Adrenal gland (tissue), 12 donors: ENCODE data around the gene POLL. TPM values are rescaled to one million over a fixed set of nuclear protein-coding genes. Genes with fewer than 3 reads are reported as not detected.
A peak's percentile ranks its signal among the peaks of the same experiment; 100 is the strongest.

Experiments used
- DNase-seq, 7 donors: peaks; one replicate each; pipeline ENCODE4 v3.0.0-alpha.2; 2019 to 2020
- H3K27ac ChIP-seq, 5 donors: fragments of 200-600 bp; sonication (generic) in 4 of 5; 1 replicate in 3 of 5; 2 replicates in 2 of 5; pipeline versions ENCODE4 v1.5.1 to v1.8.0; 2016 to 2020; ENCODE audit warnings: mild to moderate bottlenecking in 1 of 5
- H3K27me3 ChIP-seq: fragments of 200-600 bp; 2 replicates; pipeline ENCODE4 v1.8.0; 2021
- H3K36me3 ChIP-seq, 2 donors: fragments of 200-600 bp; replicated peaks in 1 of 2; 1 replicate in 1 of 2; 2 replicates in 1 of 2; pipeline versions ENCODE4 v1.5.1 to v1.8.0; 2018 to 2022
- H3K4me1 ChIP-seq, 2 donors: fragments of 200-600 bp; replicated peaks in 1 of 2; 1 replicate in 1 of 2; 2 replicates in 1 of 2; pipeline versions ENCODE4 v1.5.1 to v1.8.0; 2018 to 2021
- H3K4me3 ChIP-seq, 4 donors: fragments of 200-600 bp; sonication (generic) in 3 of 4; one replicate each; pipeline ENCODE4 v1.5.1; 2016 to 2018
- H3K9me3 ChIP-seq, 3 donors: fragments of 200-600 bp; sonication (generic) in 1 of 3; replicated peaks in 1 of 3; 1 replicate in 2 of 3; 2 replicates in 1 of 3; pipeline versions ENCODE4 v1.5.1 to v1.8.0; 2016 to 2021
- CTCF ChIP-seq, 6 experiments: fragments of 450-650 bp in 4 of 6; fragments of 200-600 bp in 2 of 6; sonication (generic) in 1 of 6; IDR thresholded peaks; 1 replicate in 5 of 6; 2 replicates in 1 of 6; pipeline versions ENCODE4 v1.5.1 to v1.8.0; 2016 to 2021; ENCODE audit warnings: antibody characterized with exemption in 6 of 6, mild to moderate bottlenecking in 2 of 6, moderate library complexity in 1 of 6
- POLR2A ChIP-seq, 2 donors: fragments of 450-650 bp; IDR thresholded peaks; one replicate each; pipeline ENCODE4 v1.6.1; 2017; ENCODE audit warnings: antibody characterized with exemption in 2 of 2, mild to moderate bottlenecking in 2 of 2, moderate library complexity in 1 of 2
- WGBS, 4 donors: extraction: QIAGEN DNeasy Blood & Tissue Kit in 2 of 4; methylation state at CpG; one replicate each; pipeline versions ENCODE4 v1.1.5 to v1.1.7; 2013 to 2017; 5-methylcytosine and 5-hydroxymethylcytosine counted together
- intact Hi-C, 2 donors: fragments of 100-400 bp; cut with DNase I; formaldehyde crosslinking; loops; one replicate each; pipeline versions ENCODE4 v1.14.1 to v1.15.0; 2022 to 2023
- polyA plus RNA-seq, 3 donors: library from polyadenylated mRNA; stranded (reverse); fragments of 200-250 nt in 2 of 3; fragments of 350-450 nt in 1 of 3; fragmentation: Illumina TruSeq in 1 of 3; extraction: RNeasy Lipid Tissue Mini Kit (QIAGEN cat#74804) in 1 of 3; gene quantifications; one replicate each; pipeline ENCODE4 v1.2.3, GENCODE V29; 2013 to 2014
- total RNA-seq, 9 donors: library from RNA; depleted of rRNA in 4 of 9; stranded (reverse); fragments of >200 nt in 4 of 9; fragments of 120-200 nt in 1 of 9; fragmentation: NEBNext Ultra II Directional in 1 of 9; extraction: Animal tissue kit (Norgen Biotek cat#: 25700) in 1 of 9; gene quantifications; one replicate each; pipeline versions ENCODE4 v1.1.0 to v1.2.4, GENCODE V29; 2013 to 2023
- donor health status: healthy with polysubstance abuse.
- donor health status: Bipolar disorder and iron deficiency.
- donor health status: DM: yes; HTN: yes; CAD: no.
- donor health status: DM: no; HTN: no; CAD: no.
- donor health status: DM: no; HTN: no; CAD: no.
- donor health status: DM: yes; HTN: yes; CAD: no.

Gene POLL
- total and polyA plus RNA-seq, 12 donors = 10.1 to 83.7 (median 31.5) TPM

GRCh38 chr10:101616415-101617101 lies 28.5 kb upstream of the POLL start:
- TF ChIP-seq POLR2A (IDR thresholded peaks at IDR 0.05) (no peak), CTCF (IDR thresholded peaks at IDR 0.05) (no peak)
- intact Hi-C loops = no loop called here

GRCh38 chr10:101615525-101616116 lies 27.6 kb upstream of the POLL start:
- DNase-seq = no peak
- WGBS, 4 donors = 86 to 94% (median 93%) methylated on average over 2 to 5 of the region's 5 CpGs
- no peaks in the 10 kb centered on the region for H3K27me3 ChIP-seq
- intact Hi-C loops = no loop called here
- H3K36me3 ChIP-seq = peaks cover 0 to 17% of the 10 kb centered on the region in 2 donors
- no peaks in the 10 kb centered on the region for H3K9me3 ChIP-seq
- H3K4me3 ChIP-seq = no peak overlapping the region
- TF ChIP-seq POLR2A (IDR thresholded peaks at IDR 0.05) (no peak), CTCF (IDR thresholded peaks at IDR 0.05) (no peak)
- H3K4me1 ChIP-seq = no peaks in the 10 kb centered on the region
- H3K27ac ChIP-seq = no peak overlapping the region

More at GRCh38 chr10:101616415-101617101, 28.5 kb upstream of the POLL start:
- no peaks in the 10 kb centered on the region for H3K4me1 ChIP-seq
- peak in 1 of 7 donors; percentile 75 for DNase-seq
- H3K4me3 ChIP-seq = no peak overlapping the region
- H3K36me3 ChIP-seq = peaks cover 0 to 15% of the 10 kb centered on the region in 2 donors
- no peaks in the 10 kb centered on the region for H3K9me3 ChIP-seq
- 80 to 86% (median 84%) methylated on average over 9 of the region's 9 CpGs for WGBS, 4 donors
- H3K27me3 ChIP-seq = no peaks in the 10 kb centered on the region
- peak overlapping the region in 1 of 5 donors; percentile 7 for H3K27ac ChIP-seq

GRCh38 chr10:101614663-101615524 lies 26.8 kb upstream of the POLL start:
- intact Hi-C loops = no loop called here
- H3K36me3 ChIP-seq = peaks cover 0 to 20% of the 10 kb centered on the region in 2 donors
- H3K27ac ChIP-seq = no peak overlapping the region
- no peak overlapping the region for H3K4me3 ChIP-seq
- no peak for TF ChIP-seq CTCF (IDR thresholded peaks at IDR 0.05)
- TF ChIP-seq POLR2A (IDR thresholded peaks at IDR 0.05) = no peak
- 66 to 80% (median 77%) methylated on average over 11 to 13 of the region's 13 CpGs for WGBS, 4 donors
- H3K27me3 ChIP-seq = no peaks in the 10 kb centered on the region
- no peaks in the 10 kb centered on the region for H3K9me3 ChIP-seq
- no peak for DNase-seq
- no peaks in the 10 kb centered on the region for H3K4me1 ChIP-seq

GRCh38 chr10:101613646-101614045 lies 25.6 kb upstream of the POLL start:
- WGBS, 4 donors = 78 to 100% (median 99%) methylated on average over 2 to 3 of the region's 3 CpGs
- H3K36me3 ChIP-seq = peaks cover 0 to 30% of the 10 kb centered on the region in 2 donors
- peak in 1 of 7 donors; percentile 10 for DNase-seq
- H3K9me3 ChIP-seq = no peaks in the 10 kb centered on the region
- intact Hi-C loops = no loop called here
- no peak overlapping the region for H3K27ac ChIP-seq
- no peak for TF ChIP-seq POLR2A (IDR thresholded peaks at IDR 0.05)
- no peak for TF ChIP-seq CTCF (IDR thresholded peaks at IDR 0.05)
- no peaks in the 10 kb centered on the region for H3K4me1 ChIP-seq
- H3K4me3 ChIP-seq = no peak overlapping the region
- no peaks in the 10 kb centered on the region for H3K27me3 ChIP-seq
